K562 (cell line): ENCODE measurements around the gene ABLIM2. TPM values are rescaled to one million over a fixed set of nuclear protein-coding genes. Genes with fewer than 3 reads are reported as not detected.

Experiments
- ATF1 ChIP-seq, 2 experiments: fragments of 450-650 bp in 1 of 2; IDR thresholded peaks; 2 replicates each; pipeline ENCODE4 v1.6.1; 2016; ENCODE audit warnings: missing compliant biosample characterization in 1 of 2, missing genetic modification characterization in 1 of 2
- DMBX1 ChIP-seq: fragments of 250-450 bp; sonication (Bioruptor Pico); IDR thresholded peaks from 2 replicates; pipeline ENCODE4 v1.8.0; 2022; ENCODE audit warnings: inconsistent platforms, mild to moderate bottlenecking, moderate library complexity, borderline replicate concordance
- HMG20A ChIP-seq: fragments of 450-650 bp; formaldehyde crosslinking; conservative IDR thresholded peaks from 2 replicates; pipeline ENCODE4 v1.4.0; 2020; ENCODE audit warnings: mild to moderate bottlenecking, mixed read lengths
- HOXB6 ChIP-seq: fragments of 250-450 bp; sonication (Bioruptor Pico); IDR thresholded peaks from 2 replicates; pipeline ENCODE4 v1.5.1; 2022; ENCODE audit warnings: mild to moderate bottlenecking, borderline replicate concordance
- NRF1 ChIP-seq, 2 experiments: fragments of 450-650 bp; IDR thresholded peaks in 1 of 2; conservative IDR thresholded peaks in 1 of 2; 2 replicates each; pipeline ENCODE4 v1.6.1; 2014; ENCODE audit warnings: mild to moderate bottlenecking in 2 of 2
- SMAD1 ChIP-seq: fragments of 150-350 bp; IDR thresholded peaks from 2 replicates; pipeline ENCODE4 v1.6.1; 2014; ENCODE audit warnings: low read length, low read depth; ENCODE audit not compliant: partially characterized antibody
- SMARCC2 ChIP-seq: fragments of 450-650 bp; IDR thresholded peaks from 2 replicates; pipeline ENCODE4 v1.6.1; 2017; ENCODE audit warnings: antibody characterized with exemption, moderate library complexity, mild to moderate bottlenecking, low read depth
- ZNF282 ChIP-seq: sonication (generic); formaldehyde crosslinking; IDR thresholded peaks from 2 replicates; pipeline ENCODE4 v1.8.1; 2023; ENCODE audit warnings: missing genetic modification reagents
- ZNF79 ChIP-seq: fragments of 250-450 bp; sonication (Bioruptor Pico); IDR thresholded peaks from 2 replicates; pipeline ENCODE4 v1.4.0; 2020; ENCODE audit warnings: low read depth, mild to moderate bottlenecking, moderate library complexity
- polyA plus RNA-seq, 8 experiments: library from polyadenylated mRNA; depleted of rRNA in 4 of 8; stranded (reverse) in 5 of 8; unstranded in 3 of 8; fragments of >200 nt; fragmentation: Nextera tagmentation in 2 of 8; fragmentation: Illumina TruSeq in 1 of 8; extraction: Ambion mirVana in 2 of 8; extraction: Trizol in 1 of 8; gene quantifications; 2 replicates each; pipeline versions ENCODE4 v1.2.1 to v1.2.3, GENCODE V29; 2011 to 2014; ENCODE audit warnings: inconsistent platforms in 1 of 8, missing spikeins in 1 of 8
- total RNA-seq, 7 experiments: library from RNA; depleted of rRNA in 6 of 7; stranded (reverse); fragments of >200 nt in 6 of 7; fragmentation: Illumina TruSeq in 2 of 7; extraction: Trizol in 2 of 7; gene quantifications; 2 replicates each; pipeline versions ENCODE4 v1.2.1 to v1.2.3, GENCODE V29; 2011 to 2021; ENCODE audit warnings: low replicate concordance in 1 of 7
- TF ChIP-seq, protein P1 (sequence below): sonication (generic); formaldehyde crosslinking; IDR thresholded peaks from 2 replicates; pipeline ENCODE4 v1.8.0; 2023; ENCODE audit warnings: mild to moderate bottlenecking, missing genetic modification reagents
- TF ChIP-seq, protein P2 (sequence below): sonication (generic); formaldehyde crosslinking; IDR thresholded peaks from 2 replicates; pipeline ENCODE4 v1.8.1; 2023; ENCODE audit warnings: mild to moderate bottlenecking, missing genetic modification reagents
- TF ChIP-seq, protein P3 (sequence below): fragments of 450-650 bp; IDR thresholded peaks from 2 replicates; pipeline ENCODE4 v1.6.1; 2016; ENCODE audit warnings: low read depth

ABLIM2 gene
- total and polyA plus RNA-seq, 9 of the 15 experiments (the other 6 are each of a cell fraction or from before 2014, with no cell fraction given), result not detected

DNA sequence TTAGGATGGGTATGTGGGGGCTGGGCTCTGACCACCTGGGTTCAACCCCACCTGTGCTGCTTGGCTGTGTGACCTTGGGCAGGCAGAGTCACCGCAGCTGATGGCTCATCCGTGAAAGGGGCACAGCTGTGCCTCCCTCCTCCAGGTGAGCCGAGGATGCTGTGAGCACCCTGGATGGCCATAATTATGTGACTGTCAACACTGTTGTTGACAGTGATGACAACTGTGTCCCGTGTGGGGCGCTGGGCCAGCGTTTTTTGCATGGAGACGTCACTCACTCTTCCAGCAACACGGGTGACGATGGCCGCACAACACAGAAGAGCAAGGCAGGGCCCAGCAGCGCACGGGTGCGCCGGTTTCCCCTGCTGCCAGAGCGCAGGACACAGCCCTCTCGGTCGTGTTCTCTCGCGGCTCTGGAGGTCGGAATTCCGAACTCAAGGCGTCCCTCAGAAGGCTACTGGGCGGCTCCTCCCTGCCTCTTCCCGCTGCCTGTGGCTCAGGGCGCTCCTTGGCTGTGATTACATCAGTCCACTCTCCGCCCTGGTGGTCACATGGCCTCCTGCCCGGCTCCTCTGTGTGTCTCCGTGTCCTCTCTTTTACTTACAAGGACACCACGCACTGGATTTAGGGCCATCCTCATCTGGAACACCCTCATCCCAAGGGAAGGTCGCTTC, 41.8 kb upstream of the ABLIM2 start (continued):
- TF ChIP-seq, protein P1, sequence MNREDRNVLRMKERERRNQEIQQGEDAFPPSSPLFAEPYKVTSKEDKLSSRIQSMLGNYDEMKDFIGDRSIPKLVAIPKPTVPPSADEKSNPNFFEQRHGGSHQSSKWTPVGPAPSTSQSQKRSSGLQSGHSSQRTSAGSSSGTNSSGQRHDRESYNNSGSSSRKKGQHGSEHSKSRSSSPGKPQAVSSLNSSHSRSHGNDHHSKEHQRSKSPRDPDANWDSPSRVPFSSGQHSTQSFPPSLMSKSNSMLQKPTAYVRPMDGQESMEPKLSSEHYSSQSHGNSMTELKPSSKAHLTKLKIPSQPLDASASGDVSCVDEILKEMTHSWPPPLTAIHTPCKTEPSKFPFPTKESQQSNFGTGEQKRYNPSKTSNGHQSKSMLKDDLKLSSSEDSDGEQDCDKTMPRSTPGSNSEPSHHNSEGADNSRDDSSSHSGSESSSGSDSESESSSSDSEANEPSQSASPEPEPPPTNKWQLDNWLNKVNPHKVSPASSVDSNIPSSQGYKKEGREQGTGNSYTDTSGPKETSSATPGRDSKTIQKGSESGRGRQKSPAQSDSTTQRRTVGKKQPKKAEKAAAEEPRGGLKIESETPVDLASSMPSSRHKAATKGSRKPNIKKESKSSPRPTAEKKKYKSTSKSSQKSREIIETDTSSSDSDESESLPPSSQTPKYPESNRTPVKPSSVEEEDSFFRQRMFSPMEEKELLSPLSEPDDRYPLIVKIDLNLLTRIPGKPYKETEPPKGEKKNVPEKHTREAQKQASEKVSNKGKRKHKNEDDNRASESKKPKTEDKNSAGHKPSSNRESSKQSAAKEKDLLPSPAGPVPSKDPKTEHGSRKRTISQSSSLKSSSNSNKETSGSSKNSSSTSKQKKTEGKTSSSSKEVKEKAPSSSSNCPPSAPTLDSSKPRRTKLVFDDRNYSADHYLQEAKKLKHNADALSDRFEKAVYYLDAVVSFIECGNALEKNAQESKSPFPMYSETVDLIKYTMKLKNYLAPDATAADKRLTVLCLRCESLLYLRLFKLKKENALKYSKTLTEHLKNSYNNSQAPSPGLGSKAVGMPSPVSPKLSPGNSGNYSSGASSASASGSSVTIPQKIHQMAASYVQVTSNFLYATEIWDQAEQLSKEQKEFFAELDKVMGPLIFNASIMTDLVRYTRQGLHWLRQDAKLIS (CRISPR knock-in tag), result 0 out of 2 replicates have a peak, but pooled peaks have one; percentile 36
- TF ChIP-seq HOXB6 (CRISPR knock-in tag) (no peak), HMG20A (no peak), SMAD1 (no peak), ZNF79 (CRISPR knock-in tag) (no peak), DMBX1 (CRISPR knock-in tag) (no peak), NRF1 (conservative IDR thresholded peaks at IDR 0.05 in 1 of 2, IDR thresholded peaks at IDR 0.05 in 1 of 2) (peak; percentile 31 to 50), ATF1 (CRISPR knock-in tag; IDR thresholded peaks at IDR 0.05) (no peak), ATF1 (tag; IDR thresholded peaks at IDR 0.05) (peak; percentile 67), SMARCC2 (no peak), ZNF282 (CRISPR knock-in tag) (no peak)
- TF ChIP-seq, protein P2, sequence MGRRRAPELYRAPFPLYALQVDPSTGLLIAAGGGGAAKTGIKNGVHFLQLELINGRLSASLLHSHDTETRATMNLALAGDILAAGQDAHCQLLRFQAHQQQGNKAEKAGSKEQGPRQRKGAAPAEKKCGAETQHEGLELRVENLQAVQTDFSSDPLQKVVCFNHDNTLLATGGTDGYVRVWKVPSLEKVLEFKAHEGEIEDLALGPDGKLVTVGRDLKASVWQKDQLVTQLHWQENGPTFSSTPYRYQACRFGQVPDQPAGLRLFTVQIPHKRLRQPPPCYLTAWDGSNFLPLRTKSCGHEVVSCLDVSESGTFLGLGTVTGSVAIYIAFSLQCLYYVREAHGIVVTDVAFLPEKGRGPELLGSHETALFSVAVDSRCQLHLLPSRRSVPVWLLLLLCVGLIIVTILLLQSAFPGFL, result no peak
- TF ChIP-seq, protein P3, sequence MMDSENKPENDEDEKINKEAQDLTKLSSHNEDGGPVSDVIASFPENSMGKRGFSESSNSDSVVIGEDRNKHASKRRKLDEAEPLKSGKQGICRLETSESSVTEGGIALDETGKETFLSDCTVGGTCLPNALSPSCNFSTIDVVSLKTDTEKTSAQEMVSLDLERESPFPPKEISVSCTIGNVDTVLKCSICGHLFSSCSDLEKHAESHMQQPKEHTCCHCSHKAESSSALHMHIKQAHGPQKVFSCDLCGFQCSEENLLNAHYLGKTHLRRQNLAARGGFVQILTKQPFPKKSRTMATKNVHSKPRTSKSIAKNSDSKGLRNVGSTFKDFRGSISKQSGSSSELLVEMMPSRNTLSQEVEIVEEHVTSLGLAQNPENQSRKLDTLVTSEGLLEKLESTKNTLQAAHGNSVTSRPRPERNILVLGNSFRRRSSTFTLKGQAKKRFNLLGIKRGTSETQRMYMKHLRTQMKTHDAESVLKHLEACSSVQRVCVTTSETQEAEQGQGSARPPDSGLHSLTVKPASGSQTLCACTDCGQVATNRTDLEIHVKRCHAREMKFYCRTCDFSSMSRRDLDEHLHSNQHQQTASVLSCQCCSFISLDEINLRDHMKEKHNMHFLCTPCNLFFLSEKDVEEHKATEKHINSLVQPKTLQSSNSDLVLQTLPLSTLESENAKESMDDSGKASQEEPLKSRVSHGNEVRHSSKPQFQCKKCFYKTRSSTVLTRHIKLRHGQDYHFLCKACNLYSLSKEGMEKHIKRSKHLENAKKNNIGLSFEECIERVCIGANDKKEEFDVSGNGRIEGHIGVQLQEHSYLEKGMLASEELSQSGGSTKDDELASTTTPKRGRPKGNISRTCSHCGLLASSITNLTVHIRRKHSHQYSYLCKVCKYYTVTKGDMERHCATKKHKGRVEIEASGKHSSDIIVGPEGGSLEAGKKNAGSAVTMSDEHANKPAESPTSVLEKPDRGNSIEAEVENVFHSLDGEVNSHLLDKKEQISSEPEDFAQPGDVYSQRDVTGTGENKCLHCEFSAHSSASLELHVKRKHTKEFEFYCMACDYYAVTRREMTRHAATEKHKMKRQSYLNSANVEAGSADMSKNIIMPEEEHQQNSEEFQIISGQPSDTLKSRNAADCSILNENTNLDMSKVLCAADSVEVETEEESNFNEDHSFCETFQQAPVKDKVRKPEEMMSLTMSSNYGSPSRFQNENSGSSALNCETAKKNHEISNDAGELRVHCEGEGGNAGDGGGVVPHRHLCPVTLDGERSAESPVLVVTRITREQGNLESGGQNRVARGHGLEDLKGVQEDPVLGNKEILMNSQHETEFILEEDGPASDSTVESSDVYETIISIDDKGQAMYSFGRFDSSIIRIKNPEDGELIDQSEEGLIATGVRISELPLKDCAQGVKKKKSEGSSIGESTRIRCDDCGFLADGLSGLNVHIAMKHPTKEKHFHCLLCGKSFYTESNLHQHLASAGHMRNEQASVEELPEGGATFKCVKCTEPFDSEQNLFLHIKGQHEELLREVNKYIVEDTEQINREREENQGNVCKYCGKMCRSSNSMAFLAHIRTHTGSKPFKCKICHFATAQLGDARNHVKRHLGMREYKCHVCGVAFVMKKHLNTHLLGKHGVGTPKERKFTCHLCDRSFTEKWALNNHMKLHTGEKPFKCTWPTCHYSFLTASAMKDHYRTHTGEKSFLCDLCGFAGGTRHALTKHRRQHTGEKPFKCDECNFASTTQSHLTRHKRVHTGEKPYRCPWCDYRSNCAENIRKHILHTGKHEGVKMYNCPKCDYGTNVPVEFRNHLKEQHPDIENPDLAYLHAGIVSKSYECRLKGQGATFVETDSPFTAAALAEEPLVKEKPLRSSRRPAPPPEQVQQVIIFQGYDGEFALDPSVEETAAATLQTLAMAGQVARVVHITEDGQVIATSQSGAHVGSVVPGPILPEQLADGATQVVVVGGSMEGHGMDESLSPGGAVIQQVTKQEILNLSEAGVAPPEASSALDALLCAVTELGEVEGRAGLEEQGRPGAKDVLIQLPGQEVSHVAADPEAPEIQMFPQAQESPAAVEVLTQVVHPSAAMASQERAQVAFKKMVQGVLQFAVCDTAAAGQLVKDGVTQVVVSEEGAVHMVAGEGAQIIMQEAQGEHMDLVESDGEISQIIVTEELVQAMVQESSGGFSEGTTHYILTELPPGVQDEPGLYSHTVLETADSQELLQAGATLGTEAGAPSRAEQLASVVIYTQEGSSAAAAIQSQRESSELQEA, result no peak
